Measurements from ENCODE around the gene EEFSEC. TPM values are rescaled to one million over a fixed set of nuclear protein-coding genes. Genes with fewer than 3 reads are reported as not detected.

Gene EEFSEC
- total RNA-seq, 1 experiment from 2014 or later: 14.6 TPM

GRCh38 chr3:128262457-128262856 lies 109.2 kb downstream of the EEFSEC start:
- TF ChIP-seq CTCF (IDR thresholded peaks at IDR 0.05; ENCODE audit: unreplicated experiment): no peak
- peaks cover 7% of the 10 kb centered on the region for H3K9me3 Mint-ChIP-seq (ENCODE audit: unreplicated experiment)
- CTCF ChIA-PET: no interaction called here
- H3K36me3 Mint-ChIP-seq (ENCODE audit: insufficient read depth, unreplicated experiment): peaks cover 11% of the 10 kb centered on the region
- no peak overlapping the region for H3K27ac Mint-ChIP-seq (ENCODE audit: low read depth, unreplicated experiment)
- no TSS peak for BruUV-seq (replicated peaks)
- POLR2A ChIA-PET: no interaction called here
- intact Hi-C loops (cut with micrococcal nuclease): no loop called here
- H3K27me3 Mint-ChIP-seq (ENCODE audit: insufficient read depth, unreplicated experiment): no peaks in the 10 kb centered on the region
- DNase-seq (ENCODE audit: unreplicated experiment): no peak
- no peaks in the 10 kb centered on the region for H3K4me1 Mint-ChIP-seq (ENCODE audit: insufficient read depth, unreplicated experiment)
- no peak overlapping the region for H3K4me3 Mint-ChIP-seq (ENCODE audit: unreplicated experiment)

GRCh38 chr3:128263118-128263517 lies 109.8 kb downstream of the EEFSEC start:
- no peak overlapping the region for H3K4me3 Mint-ChIP-seq (ENCODE audit: unreplicated experiment)
- POLR2A ChIA-PET: no interaction called here
- peaks cover 11% of the 10 kb centered on the region for H3K36me3 Mint-ChIP-seq (ENCODE audit: insufficient read depth, unreplicated experiment)
- TF ChIP-seq CTCF (IDR thresholded peaks at IDR 0.05; ENCODE audit: unreplicated experiment): no peak
- no peak overlapping the region for H3K27ac Mint-ChIP-seq (ENCODE audit: low read depth, unreplicated experiment)
- CTCF ChIA-PET: no interaction called here
- intact Hi-C loops (cut with micrococcal nuclease): no loop called here
- no peaks in the 10 kb centered on the region for H3K4me1 Mint-ChIP-seq (ENCODE audit: insufficient read depth, unreplicated experiment)
- H3K27me3 Mint-ChIP-seq (ENCODE audit: insufficient read depth, unreplicated experiment): no peaks in the 10 kb centered on the region
- DNase-seq (ENCODE audit: unreplicated experiment): no peak
- peaks cover 7% of the 10 kb centered on the region for H3K9me3 Mint-ChIP-seq (ENCODE audit: unreplicated experiment)
- no TSS peak for BruUV-seq (replicated peaks)

GRCh38 chr3:128263946-128264345 lies 110.7 kb downstream of the EEFSEC start:
- intact Hi-C loops (cut with micrococcal nuclease): no loop called here
- ChIA-PET POLR2A (no interaction called here), CTCF (no interaction called here)
- no peak overlapping the region for H3K27ac Mint-ChIP-seq (ENCODE audit: low read depth, unreplicated experiment)
- H3K9me3 Mint-ChIP-seq (ENCODE audit: unreplicated experiment): peaks cover 7% of the 10 kb centered on the region
- TF ChIP-seq CTCF (IDR thresholded peaks at IDR 0.05; ENCODE audit: unreplicated experiment): no peak
- H3K4me3 Mint-ChIP-seq (ENCODE audit: unreplicated experiment): no peak overlapping the region
- no peak for DNase-seq (ENCODE audit: unreplicated experiment)
- BruUV-seq (replicated peaks): no TSS peak
- H3K27me3 Mint-ChIP-seq (ENCODE audit: insufficient read depth, unreplicated experiment): no peaks in the 10 kb centered on the region
- H3K4me1 Mint-ChIP-seq (ENCODE audit: insufficient read depth, unreplicated experiment): no peaks in the 10 kb centered on the region
- H3K36me3 Mint-ChIP-seq (ENCODE audit: insufficient read depth, unreplicated experiment): peaks cover 14% of the 10 kb centered on the region

GRCh38 chr3:128266453-128266852 lies 113.2 kb downstream of the EEFSEC start:
- H3K36me3 Mint-ChIP-seq (ENCODE audit: insufficient read depth, unreplicated experiment): peaks cover 12% of the 10 kb centered on the region
- H3K4me3 Mint-ChIP-seq (ENCODE audit: unreplicated experiment): no peak overlapping the region
- H3K27ac Mint-ChIP-seq (ENCODE audit: low read depth, unreplicated experiment): no peak overlapping the region
- POLR2A ChIA-PET: no interaction called here
- peaks cover 5% of the 10 kb centered on the region for H3K4me1 Mint-ChIP-seq (ENCODE audit: insufficient read depth, unreplicated experiment)
- TF ChIP-seq CTCF (IDR thresholded peaks at IDR 0.05; ENCODE audit: unreplicated experiment): no peak
- H3K27me3 Mint-ChIP-seq (ENCODE audit: insufficient read depth, unreplicated experiment): no peaks in the 10 kb centered on the region
- no peaks in the 10 kb centered on the region for H3K9me3 Mint-ChIP-seq (ENCODE audit: unreplicated experiment)
- peak; percentile 23 for DNase-seq (ENCODE audit: unreplicated experiment)
- CTCF ChIA-PET: no interaction called here
- intact Hi-C loops (cut with micrococcal nuclease): no loop called here
- BruUV-seq (replicated peaks): no TSS peak

Data from MCF 10A (cell line).